ENCODE results near the gene SYT14. TPM values are rescaled to one million over a fixed set of nuclear protein-coding genes. Genes with fewer than 3 reads are reported as not detected.

SYT14 gene
- total and polyA plus RNA-seq, 2 experiments from 2014 or later = 0.55 to 1.7 TPM

DNA sequence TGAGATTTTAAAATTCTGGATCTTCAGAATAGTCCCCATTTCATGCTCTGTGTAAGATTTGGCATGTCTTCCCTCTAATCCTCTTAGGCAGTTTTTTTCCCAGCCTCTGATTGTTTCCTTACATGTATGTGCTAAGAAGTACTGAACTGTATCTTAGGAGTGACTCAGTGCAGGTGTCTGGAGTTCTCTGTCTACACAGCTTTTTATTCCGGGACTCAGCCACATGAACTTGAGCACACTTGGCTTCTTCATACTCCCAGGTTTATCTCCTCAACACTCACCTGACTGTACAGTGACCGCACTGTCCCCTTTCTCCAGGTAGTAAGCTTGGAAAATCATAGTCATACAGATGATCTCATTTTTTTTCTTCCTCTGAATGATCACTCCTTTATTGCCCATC is 50.7 kb downstream of the SYT14 start:
- H3K27me3 ChIP-seq (replicated peaks; ENCODE audit: insufficient read depth) = no peaks in the 10 kb centered on the region
- H2AFZ ChIP-seq = no peak overlapping the region
- H3K79me2 ChIP-seq (ENCODE audit: insufficient read depth) = no peaks in the 10 kb centered on the region
- H3K9me2 ChIP-seq (ENCODE audit: insufficient read depth) = no peaks in the 10 kb centered on the region
- no peak overlapping the region for H3K9ac ChIP-seq
- no peaks in the 10 kb centered on the region for H3F3A ChIP-seq (ENCODE audit: insufficient read depth)
- no peaks in the 10 kb centered on the region for H4K20me1 ChIP-seq (ENCODE audit: insufficient read depth)
- no peak overlapping the region for H3K27ac ChIP-seq
- no peak overlapping the region for H3K4me2 ChIP-seq (ENCODE audit: unreplicated experiment)
- H3K4me3 ChIP-seq = no peak overlapping the region
- TF ChIP-seq EZH2 (IDR thresholded peaks at IDR 0.05; ENCODE audit: insufficient read depth, poor library complexity, severe bottlenecking) (no peak), EZH2phosphoT487 (IDR thresholded peaks at IDR 0.05; ENCODE audit: insufficient read depth, low read depth) (no peak)
- H3K9me3 ChIP-seq (ENCODE audit: low read depth) = no peaks in the 10 kb centered on the region
- H3K4me1 ChIP-seq (ENCODE audit: insufficient read depth) = no peaks in the 10 kb centered on the region
- in situ Hi-C loops (cut with MboI) = loop anchor here (10.0 to 25.0 kb wide), 2 partner anchors 114 to 401 kb away; partner anchors contain the start of gene CAMK1G
- WGBS, 2 experiments (ENCODE audit: low coverage in 1 of 2, low lambda C conversion rate in 2 of 2, missing lambda C conversion rate in 2 of 2) = 77 to 82% methylated on average over 2 of the region's 2 CpGs
- no peak for DNase-seq
- no peaks in the 10 kb centered on the region for H3K36me3 ChIP-seq (ENCODE audit: low read depth)

DNA sequence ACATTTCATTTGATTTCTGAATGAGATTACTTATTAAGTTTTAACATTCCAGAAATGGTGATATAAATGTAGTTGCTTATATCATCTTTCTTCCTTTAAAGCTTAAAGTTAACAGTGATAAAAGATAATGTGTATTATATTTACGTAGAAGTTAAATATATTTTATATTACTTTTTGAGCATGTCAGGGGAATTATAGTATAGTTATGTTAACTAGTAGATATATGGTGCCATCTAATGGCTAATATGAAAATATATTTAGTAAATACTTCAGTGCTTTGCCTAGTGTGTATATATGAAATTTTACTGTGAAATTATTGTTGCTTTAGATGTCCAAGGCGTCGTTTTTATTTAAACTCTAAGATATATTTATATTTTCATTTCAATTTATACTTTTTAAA is 51.5 kb downstream of the SYT14 start:
- TF ChIP-seq EZH2phosphoT487 (IDR thresholded peaks at IDR 0.05; ENCODE audit: insufficient read depth, low read depth) = no peak
- no peak for TF ChIP-seq EZH2 (IDR thresholded peaks at IDR 0.05; ENCODE audit: insufficient read depth, poor library complexity, severe bottlenecking)
- WGBS, 2 experiments (ENCODE audit: low coverage in 1 of 2, low lambda C conversion rate in 2 of 2, missing lambda C conversion rate in 2 of 2) = 5 to 6% methylated on average over 3 of the region's 3 CpGs
- H3K9ac ChIP-seq = no peak overlapping the region
- in situ Hi-C loops (cut with MboI) = loop anchor here (10.0 to 25.0 kb wide), 2 partner anchors 115 to 402 kb away; partner anchors contain the start of gene CAMK1G
- H3K79me2 ChIP-seq (ENCODE audit: insufficient read depth) = no peaks in the 10 kb centered on the region
- H3K4me3 ChIP-seq = no peak overlapping the region
- no peaks in the 10 kb centered on the region for H3K9me3 ChIP-seq (ENCODE audit: low read depth)
- no peaks in the 10 kb centered on the region for H4K20me1 ChIP-seq (ENCODE audit: insufficient read depth)
- peak; percentile 64 for DNase-seq
- H3K4me1 ChIP-seq (ENCODE audit: insufficient read depth) = no peaks in the 10 kb centered on the region
- no peaks in the 10 kb centered on the region for H3K9me2 ChIP-seq (ENCODE audit: insufficient read depth)
- no peaks in the 10 kb centered on the region for H3K27me3 ChIP-seq (replicated peaks; ENCODE audit: insufficient read depth)
- no peak overlapping the region for H2AFZ ChIP-seq
- no peaks in the 10 kb centered on the region for H3K36me3 ChIP-seq (ENCODE audit: low read depth)
- no peaks in the 10 kb centered on the region for H3F3A ChIP-seq (ENCODE audit: insufficient read depth)
- H3K4me2 ChIP-seq (ENCODE audit: unreplicated experiment) = no peak overlapping the region
- no peak overlapping the region for H3K27ac ChIP-seq

DNA sequence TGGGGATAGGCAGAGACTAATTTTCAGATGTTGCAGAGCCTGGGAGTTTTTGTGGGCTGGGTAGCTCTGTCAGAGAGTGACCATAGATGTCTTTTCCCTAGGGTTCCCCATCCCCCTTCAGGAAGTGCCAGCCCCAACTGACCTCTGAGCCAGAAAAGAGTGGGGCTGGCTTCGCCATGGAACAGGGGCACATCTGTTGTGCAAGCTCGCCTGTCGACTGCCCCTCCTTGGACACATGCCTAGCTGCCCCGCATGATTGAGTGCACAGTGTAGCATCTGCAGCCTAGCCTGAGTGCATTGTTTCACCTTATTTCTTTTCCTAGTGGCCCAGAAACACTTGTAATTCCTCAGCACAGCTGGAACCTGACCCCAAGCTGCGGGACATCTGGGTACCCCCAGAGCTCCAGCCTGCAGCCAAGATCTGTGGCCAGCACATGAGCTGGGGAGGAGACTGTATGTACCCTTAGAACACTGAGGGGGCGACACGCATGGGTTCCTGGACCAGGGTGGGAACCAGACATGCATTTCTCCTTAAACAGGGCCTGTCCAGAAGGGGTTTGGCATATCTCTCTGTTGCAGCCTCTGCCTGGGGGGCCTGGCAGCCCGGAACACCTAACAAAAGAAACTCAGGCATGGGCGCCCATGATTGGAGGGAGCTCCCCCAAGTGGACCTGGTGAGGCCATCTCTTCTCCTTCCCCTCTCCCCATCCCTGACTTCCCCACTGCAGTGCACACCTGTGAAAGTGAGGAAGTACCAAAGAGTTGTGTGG is 55.2 kb downstream of the SYT14 start:
- no peaks in the 10 kb centered on the region for H3K9me2 ChIP-seq (ENCODE audit: insufficient read depth)
- in situ Hi-C loops (cut with MboI) = loop anchor here (25.0 kb wide), 1 partner anchor 406 kb away; the partner anchor contains the start of gene CAMK1G
- H3K27ac ChIP-seq = no peak overlapping the region
- H3F3A ChIP-seq (ENCODE audit: insufficient read depth) = no peaks in the 10 kb centered on the region
- no peak for DNase-seq
- H3K79me2 ChIP-seq (ENCODE audit: insufficient read depth) = no peaks in the 10 kb centered on the region
- no peak overlapping the region for H2AFZ ChIP-seq
- no peaks in the 10 kb centered on the region for H3K27me3 ChIP-seq (replicated peaks; ENCODE audit: insufficient read depth)
- H3K9me3 ChIP-seq (ENCODE audit: low read depth) = no peaks in the 10 kb centered on the region
- H3K9ac ChIP-seq = no peak overlapping the region
- TF ChIP-seq EZH2phosphoT487 (IDR thresholded peaks at IDR 0.05; ENCODE audit: insufficient read depth, low read depth) = no peak
- TF ChIP-seq EZH2 (IDR thresholded peaks at IDR 0.05; ENCODE audit: insufficient read depth, poor library complexity, severe bottlenecking) = no peak
- H3K4me3 ChIP-seq = no peak overlapping the region
- H3K4me1 ChIP-seq (ENCODE audit: insufficient read depth) = no peaks in the 10 kb centered on the region
- 42 to 60% methylated on average over 9 of the region's 9 CpGs for WGBS, 2 experiments (ENCODE audit: low coverage in 1 of 2, low lambda C conversion rate in 2 of 2, missing lambda C conversion rate in 2 of 2)
- no peaks in the 10 kb centered on the region for H4K20me1 ChIP-seq (ENCODE audit: insufficient read depth)
- H3K4me2 ChIP-seq (ENCODE audit: unreplicated experiment) = no peak overlapping the region
- no peaks in the 10 kb centered on the region for H3K36me3 ChIP-seq (ENCODE audit: low read depth)

DNA sequence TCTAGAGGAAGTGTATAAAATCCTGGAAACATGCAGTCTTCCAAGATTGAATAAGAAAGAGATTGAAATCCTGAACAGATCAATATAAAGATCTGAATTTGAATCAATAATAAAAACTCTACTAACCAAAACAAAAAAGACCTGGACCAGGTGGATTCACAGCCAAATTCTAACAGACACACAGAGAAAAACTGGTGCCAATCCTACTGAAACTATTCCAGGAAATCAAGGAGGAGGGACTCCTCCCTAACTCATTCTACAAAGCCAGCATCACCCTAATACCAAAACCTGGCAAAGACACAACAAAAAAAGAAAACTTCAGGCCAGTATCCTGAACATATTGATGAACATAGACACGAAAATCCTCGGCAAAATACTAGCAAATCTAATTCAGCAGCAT is 58.3 kb downstream of the SYT14 start:
- H3K27me3 ChIP-seq (replicated peaks; ENCODE audit: insufficient read depth) = no peaks in the 10 kb centered on the region
- no peak overlapping the region for H2AFZ ChIP-seq
- H3K9ac ChIP-seq = no peak overlapping the region
- no peaks in the 10 kb centered on the region for H3K9me2 ChIP-seq (ENCODE audit: insufficient read depth)
- no peak for TF ChIP-seq EZH2 (IDR thresholded peaks at IDR 0.05; ENCODE audit: insufficient read depth, poor library complexity, severe bottlenecking)
- TF ChIP-seq EZH2phosphoT487 (IDR thresholded peaks at IDR 0.05; ENCODE audit: insufficient read depth, low read depth) = no peak
- H3F3A ChIP-seq (ENCODE audit: insufficient read depth) = no peaks in the 10 kb centered on the region
- no peaks in the 10 kb centered on the region for H3K9me3 ChIP-seq (ENCODE audit: low read depth)
- no peaks in the 10 kb centered on the region for H3K79me2 ChIP-seq (ENCODE audit: insufficient read depth)
- H4K20me1 ChIP-seq (ENCODE audit: insufficient read depth) = no peaks in the 10 kb centered on the region
- 49 to 70% methylated on average over 2 of the region's 2 CpGs for WGBS, 2 experiments (ENCODE audit: low coverage in 1 of 2, low lambda C conversion rate in 2 of 2, missing lambda C conversion rate in 2 of 2)
- no peak overlapping the region for H3K27ac ChIP-seq
- H3K4me2 ChIP-seq (ENCODE audit: unreplicated experiment) = no peak overlapping the region
- no peak for DNase-seq
- no peaks in the 10 kb centered on the region for H3K4me1 ChIP-seq (ENCODE audit: insufficient read depth)
- no peak overlapping the region for H3K4me3 ChIP-seq
- in situ Hi-C loops (cut with MboI) = loop anchor here (25.0 kb wide), 1 partner anchor 409 kb away; the partner anchor contains the start of gene CAMK1G
- H3K36me3 ChIP-seq (ENCODE audit: low read depth) = no peaks in the 10 kb centered on the region

Data from GM23248 (cell line).